Transverse colon (tissue), 4 donors: Measurements from ENCODE around the gene ZNF644. TPM values are rescaled to one million over a fixed set of nuclear protein-coding genes. Genes with fewer than 3 reads are reported as not detected.

Source experiments
- DNase-seq: peaks from one replicate; pipeline ENCODE4 v3.0.0-alpha.2; 2019
- H3K27ac ChIP-seq, 4 donors: fragments of 200-600 bp; sonication (generic); 2 replicates each; pipeline ENCODE4 v1.5.1; 2016 to 2018; ENCODE audit warnings: inconsistent platforms in 4 of 4
- H3K27me3 ChIP-seq: fragments of 200-600 bp; sonication (generic); 2 replicates; pipeline ENCODE4 v1.5.1; 2017; ENCODE audit warnings: inconsistent platforms
- H3K36me3 ChIP-seq, 4 donors: fragments of 200-600 bp; sonication (generic); 2 replicates each; pipeline ENCODE4 v1.5.1; 2017 to 2019; ENCODE audit warnings: inconsistent platforms in 4 of 4
- H3K4me1 ChIP-seq, 4 donors: fragments of 200-600 bp; sonication (generic); 2 replicates each; pipeline ENCODE4 v1.5.1; 2017 to 2020; ENCODE audit warnings: inconsistent platforms in 4 of 4
- H3K4me3 ChIP-seq, 4 donors: fragments of 200-600 bp; sonication (generic); 1 replicate in 1 of 4; 2 replicates in 3 of 4; pipeline versions ENCODE4 v1.5.1 to v1.6.1; 2017 to 2019; ENCODE audit warnings: inconsistent platforms in 4 of 4
- H3K9me3 ChIP-seq, 2 donors: fragments of 200-600 bp; sonication (generic); 2 replicates each; pipeline ENCODE4 v1.5.1; 2017 to 2019; ENCODE audit warnings: inconsistent platforms in 2 of 2
- EP300 ChIP-seq: sonication (generic); formaldehyde crosslinking; IDR thresholded peaks from one replicate; pipeline ENCODE4 v1.6.1; 2017; ENCODE audit warnings: antibody characterized with exemption, low read depth
- POLR2A ChIP-seq: fragments of 450-650 bp; IDR thresholded peaks from one replicate; pipeline ENCODE4 v1.6.1; 2016; ENCODE audit warnings: antibody characterized with exemption, mild to moderate bottlenecking, moderate library complexity
- POLR2AphosphoS5 ChIP-seq, 3 donors: sonication (generic); formaldehyde crosslinking; IDR thresholded peaks; one replicate each; pipeline ENCODE4 v1.6.1; 2016; ENCODE audit warnings: antibody characterized with exemption in 3 of 3
- WGBS, 2 donors: methylation state at CpG; one replicate each; pipeline ENCODE4 v1.1.5; 2018; ENCODE audit warnings: low coverage in 1 of 2; 5-methylcytosine and 5-hydroxymethylcytosine counted together
- in situ Hi-C, 4 donors: fragments of 200-750 bp; cut with MboI; loops; one replicate each; pipeline versions ENCODE4 v1.15.0 to v1.15.1; 2017; ENCODE audit warnings: low sequenced_read_pairs in 3 of 4, low pct_ligation_motif_present in 1 of 4, low pct_unique_long_range_greater_than_20kb in 1 of 4
- intact Hi-C: fragments of 100-400 bp; cut with DNase I; formaldehyde crosslinking; loops from one replicate; pipeline ENCODE4 v1.15.1; 2023; ENCODE audit warnings: low total_unique reads
- total RNA-seq, 4 donors: library from RNA; depleted of rRNA; stranded (reverse); fragments of >200 nt; gene quantifications; one replicate each; pipeline ENCODE4 v1.1.0, GENCODE V29; 2016
- TF ChIP-seq, protein P1 (sequence below), 5 experiments: fragments of 200-600 bp in 3 of 5; fragments of 450-650 bp in 2 of 5; sonication (generic) in 3 of 5; IDR thresholded peaks; 1 replicate in 2 of 5; 2 replicates in 3 of 5; pipeline ENCODE4 v1.5.1; 2016 to 2017; ENCODE audit warnings: antibody characterized with exemption in 5 of 5, inconsistent platforms in 3 of 5, mild to moderate bottlenecking in 2 of 5, moderate library complexity in 1 of 5

Gene ZNF644
- total RNA-seq, 4 donors from 2014 or later: 19.5 to 86.2 (median 50.4) TPM

DNA sequence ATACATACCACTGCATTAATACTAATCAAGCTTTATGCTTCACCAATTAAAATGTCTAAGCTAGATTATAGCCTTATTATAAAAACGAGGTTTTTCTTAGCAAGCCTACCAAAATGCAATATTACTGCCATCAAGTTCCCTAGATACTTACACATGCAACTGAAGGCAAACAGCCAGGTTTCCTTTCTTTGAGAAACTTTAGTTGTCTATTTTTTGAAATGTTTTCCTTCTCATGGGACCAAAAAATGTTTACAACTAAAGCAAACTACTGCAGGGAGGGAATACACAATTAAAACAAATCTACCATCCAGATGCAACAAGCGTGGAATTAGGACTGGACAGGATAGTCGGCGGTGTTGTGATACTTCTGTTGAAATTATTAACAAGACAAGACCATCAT is 1.3 kb downstream of the ZNF644 start:
- TF ChIP-seq POLR2AphosphoS5 (IDR thresholded peaks at IDR 0.05) (no peak), POLR2A (no peak), EP300 (no peak)
- TF ChIP-seq, protein P1, sequence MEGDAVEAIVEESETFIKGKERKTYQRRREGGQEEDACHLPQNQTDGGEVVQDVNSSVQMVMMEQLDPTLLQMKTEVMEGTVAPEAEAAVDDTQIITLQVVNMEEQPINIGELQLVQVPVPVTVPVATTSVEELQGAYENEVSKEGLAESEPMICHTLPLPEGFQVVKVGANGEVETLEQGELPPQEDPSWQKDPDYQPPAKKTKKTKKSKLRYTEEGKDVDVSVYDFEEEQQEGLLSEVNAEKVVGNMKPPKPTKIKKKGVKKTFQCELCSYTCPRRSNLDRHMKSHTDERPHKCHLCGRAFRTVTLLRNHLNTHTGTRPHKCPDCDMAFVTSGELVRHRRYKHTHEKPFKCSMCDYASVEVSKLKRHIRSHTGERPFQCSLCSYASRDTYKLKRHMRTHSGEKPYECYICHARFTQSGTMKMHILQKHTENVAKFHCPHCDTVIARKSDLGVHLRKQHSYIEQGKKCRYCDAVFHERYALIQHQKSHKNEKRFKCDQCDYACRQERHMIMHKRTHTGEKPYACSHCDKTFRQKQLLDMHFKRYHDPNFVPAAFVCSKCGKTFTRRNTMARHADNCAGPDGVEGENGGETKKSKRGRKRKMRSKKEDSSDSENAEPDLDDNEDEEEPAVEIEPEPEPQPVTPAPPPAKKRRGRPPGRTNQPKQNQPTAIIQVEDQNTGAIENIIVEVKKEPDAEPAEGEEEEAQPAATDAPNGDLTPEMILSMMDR (IDR thresholded peaks at IDR 0.05): no peak
- no peak for DNase-seq
- H3K4me1 ChIP-seq: peaks cover 29 to 63% (median 49%) of the 10 kb centered on the region in 4 donors
- WGBS, 2 donors: 16% methylated on average over 4 of the region's 4 CpGs
- no peaks in the 10 kb centered on the region for H3K9me3 ChIP-seq
- H3K4me3 ChIP-seq: peak overlapping the region in 3 of 4 donors; percentile 61 to 94 (median 91)
- in situ Hi-C loops: no loop called here
- H3K36me3 ChIP-seq: no peaks in the 10 kb centered on the region
- intact Hi-C loops: no loop called here
- peak overlapping the region; percentile 98 to 99 (median 99) for H3K27ac ChIP-seq
- H3K27me3 ChIP-seq: no peaks in the 10 kb centered on the region

DNA sequence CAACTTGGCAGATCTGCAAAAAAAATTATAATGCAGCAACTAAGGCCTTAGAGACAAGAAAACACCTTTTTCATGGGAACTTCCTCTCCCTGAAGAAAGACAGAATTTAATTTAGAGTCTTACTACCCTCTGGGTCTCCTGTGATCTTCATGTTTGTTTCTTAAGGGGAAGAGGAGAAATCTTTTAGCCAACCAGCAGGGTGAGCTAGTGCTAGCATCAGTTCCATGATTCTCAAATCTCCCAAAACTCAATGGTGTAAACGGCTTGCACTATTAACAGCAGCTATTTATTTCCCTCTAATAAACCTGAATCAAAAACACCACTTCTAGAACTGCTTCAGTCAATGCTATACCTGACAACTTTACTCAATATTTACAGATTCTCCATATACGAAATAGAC is 3.8 kb downstream of the ZNF644 start:
- WGBS, 2 donors: 58 to 63% methylated on average over 2 of the region's 2 CpGs
- intact Hi-C loops: no loop called here
- H3K27ac ChIP-seq: peak overlapping the region in 1 of 4 donors; percentile 19

DNA sequence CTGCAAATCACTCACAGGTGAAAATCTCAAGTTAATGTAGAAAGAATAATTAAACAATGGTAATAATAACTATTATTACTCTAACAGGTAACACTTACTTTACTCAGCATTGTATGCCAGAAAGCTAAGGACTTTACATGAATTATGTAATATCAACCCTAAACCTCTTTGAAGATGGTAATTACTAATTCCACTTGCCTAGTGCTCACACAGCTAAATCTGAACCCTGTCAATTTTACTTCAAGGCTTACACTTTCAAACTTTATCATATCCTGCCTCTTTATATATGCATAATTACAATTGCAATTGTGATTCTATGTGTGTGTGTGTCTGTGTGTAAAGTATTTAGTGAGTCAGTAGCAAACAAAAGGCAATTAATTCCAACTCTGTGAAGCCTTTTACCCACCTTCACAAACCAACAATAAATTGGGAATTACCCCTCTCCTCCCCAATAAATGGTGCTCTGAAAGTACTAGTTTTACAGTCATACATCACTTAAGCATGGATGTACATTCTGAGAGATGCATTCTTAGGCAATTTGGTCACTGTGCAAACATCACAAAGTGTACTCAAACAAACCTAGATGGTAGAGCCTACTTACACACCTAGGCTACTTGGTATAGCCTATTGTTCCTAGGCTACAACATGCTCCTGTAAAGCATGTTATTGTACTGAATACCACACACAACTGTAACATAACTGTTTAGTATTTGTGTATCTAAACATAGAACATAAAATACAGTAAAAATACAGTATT is 5.9 kb downstream of the ZNF644 start:
- Histone ChIP-seq H3K36me3 (no peaks in the 10 kb centered on the region), H3K27ac (peak overlapping the region in 1 of 4 donors; percentile 19), H3K4me1 (peaks cover 43 to 89% (median 56%) of the 10 kb centered on the region in 4 donors), H3K9me3 (no peaks in the 10 kb centered on the region), H3K27me3 (no peaks in the 10 kb centered on the region), H3K4me3 (no peak overlapping the region)
- in situ Hi-C loops (no loop called here), intact Hi-C loops (no loop called here)
- no peak for DNase-seq
- TF ChIP-seq, protein P1 (IDR thresholded peaks at IDR 0.05): no peak
- TF ChIP-seq POLR2A: no peak
- TF ChIP-seq EP300: no peak
- no peak for TF ChIP-seq POLR2AphosphoS5 (IDR thresholded peaks at IDR 0.05)

More for the DNA sequence above, 3.8 kb downstream of the ZNF644 start:
- H3K4me3 ChIP-seq: no peak overlapping the region
- DNase-seq: no peak
- H3K9me3 ChIP-seq: no peaks in the 10 kb centered on the region
- in situ Hi-C loops: no loop called here
- H3K4me1 ChIP-seq: peaks cover 35 to 77% (median 49%) of the 10 kb centered on the region in 4 donors
- no peaks in the 10 kb centered on the region for H3K27me3 ChIP-seq
- H3K36me3 ChIP-seq: no peaks in the 10 kb centered on the region
- no peak for TF ChIP-seq EP300
- TF ChIP-seq, protein P1 (IDR thresholded peaks at IDR 0.05): peak in 4 of 5 experiments; percentile 28 to 35 (median 30)

DNA sequence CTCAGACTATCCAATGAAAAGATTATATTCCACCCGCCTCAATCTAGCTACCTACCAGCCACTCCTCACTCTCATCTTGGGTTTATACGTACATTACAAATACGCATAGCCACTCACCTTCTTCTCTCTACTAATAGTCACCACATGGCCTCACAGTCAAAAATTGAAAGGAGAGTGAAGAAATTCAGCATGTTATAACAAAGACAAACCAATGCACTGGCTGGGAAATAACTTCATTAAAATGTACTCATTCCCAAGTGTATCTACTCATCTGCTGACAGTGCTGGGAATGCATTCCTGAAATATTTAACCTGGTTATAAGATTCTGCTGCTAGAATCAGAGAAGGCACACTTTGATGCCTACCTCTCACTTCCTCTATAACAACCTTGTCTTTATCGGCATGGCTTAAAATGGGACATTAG is 6.5 kb downstream of the ZNF644 start:
- 69 to 76% methylated on average over 4 of the region's 4 CpGs for WGBS, 2 donors
- Histone ChIP-seq H3K36me3 (no peaks in the 10 kb centered on the region), H3K4me1 (peaks cover 43 to 83% (median 53%) of the 10 kb centered on the region in 4 donors), H3K27ac (no peak overlapping the region), H3K9me3 (no peaks in the 10 kb centered on the region), H3K27me3 (no peaks in the 10 kb centered on the region), H3K4me3 (no peak overlapping the region)
- TF ChIP-seq POLR2AphosphoS5 (IDR thresholded peaks at IDR 0.05): no peak
- TF ChIP-seq, protein P1 (IDR thresholded peaks at IDR 0.05): no peak
- TF ChIP-seq POLR2A: no peak
- no peak for TF ChIP-seq EP300
- in situ Hi-C loops: no loop called here
- intact Hi-C loops: no loop called here
- DNase-seq: no peak
